ENCODE results near the gene RPRD1B. TPM values are rescaled to one million over a fixed set of nuclear protein-coding genes. Genes with fewer than 3 reads are reported as not detected.

RPRD1B gene
- total and polyA plus RNA-seq, 2 of the 4 experiments (the other 2 are of a cell fraction), result 8.4 to 9.9 TPM

- H3K4me2 ChIP-seq (ENCODE audit: low read depth, low read length), result no peak overlapping the region
- in situ Hi-C loops (cut with MboI; ENCODE audit: low sequenced_read_pairs) (no loop called here), intact Hi-C loops (cut with micrococcal nuclease) (no loop called here), dilution Hi-C loops (cut with HindIII; ENCODE audit: low sequenced_read_pairs, unreplicated experiment) (no loop called here)
- peak overlapping the region; percentile 94 for H2BK120ac ChIP-seq (ENCODE audit: low read depth, low read length)
- H2AFZ ChIP-seq (replicated peaks; ENCODE audit: low read length, poor library complexity), result no peak overlapping the region
- no peak overlapping the region for H2BK5ac ChIP-seq (ENCODE audit: low read depth, low read length, poor library complexity, severe bottlenecking)
- no CpG with 5 or more reads among the region's 10 CpGs for WGBS, 2 experiments (ENCODE audit: extremely low coverage in 2 of 2, insufficient read length in 1 of 2)
- peaks cover 7% of the 10 kb centered on the region for H3K4me1 ChIP-seq (ENCODE audit: control insufficient read depth, insufficient read depth, low read length)
- ChIA-PET POLR2A (ENCODE audit: unreplicated experiment) (no interaction called here), CTCF (no interaction called here)
- no peak overlapping the region for H3K4me3 ChIP-seq (ENCODE audit: insufficient read depth, low read depth, low read length)
- no peaks in the 10 kb centered on the region for H3K9me3 ChIP-seq (ENCODE audit: control insufficient read depth, insufficient read depth, low read length)
- peak overlapping the region; percentile 87 for H2AK9ac ChIP-seq (replicated peaks; ENCODE audit: low read depth, low read length, poor library complexity)
- no TSS peak for BruUV-seq (replicated peaks)
- H4K8ac ChIP-seq (ENCODE audit: low read depth in 2 of 2, low read length in 2 of 2), result peak overlapping the region; percentile 46 to 70; a peak in 3 of 4 replicates
- H3K27me3 ChIP-seq (ENCODE audit: control insufficient read depth, insufficient read depth, low read length), result no peaks in the 10 kb centered on the region
- DNase-seq, result no peak
- no peaks in the 10 kb centered on the region for H4K20me1 ChIP-seq (ENCODE audit: insufficient read depth, low read length)
- no peak overlapping the region for H3K9ac ChIP-seq (ENCODE audit: low read depth, low read length)
- no peak overlapping the region for H3K27ac ChIP-seq (ENCODE audit: insufficient read depth, low read length)
- peaks cover 15% of the 10 kb centered on the region for H3K9me1 ChIP-seq (ENCODE audit: insufficient read depth, low read length)
- peak overlapping the region; percentile 85; the same call in 1 of the 2 replicates for H3K14ac ChIP-seq (replicated peaks; ENCODE audit: low read depth, low read length)
- H2BK20ac ChIP-seq (ENCODE audit: low read depth, low read length), result peak overlapping the region; percentile 73
- H3K4ac ChIP-seq (ENCODE audit: low read depth, low read length), result peak overlapping the region; percentile 93
- H3K18ac ChIP-seq (ENCODE audit: low read depth, low read length), result no peak overlapping the region
- peaks cover 80% of the 10 kb centered on the region for H3K36me3 ChIP-seq (ENCODE audit: control insufficient read depth, insufficient read depth, low read length)
- peak overlapping the region; percentile 58 for H4K91ac ChIP-seq (ENCODE audit: insufficient read depth, low read depth, low read length)
- peak overlapping the region; percentile 87; the same call in 1 of the 2 replicates for H2AK5ac ChIP-seq (ENCODE audit: low read depth, low read length)
- H4K5ac ChIP-seq (ENCODE audit: low read depth, low read length), result no peak overlapping the region
- peak overlapping the region; percentile 25; the same call in 1 of the 2 replicates for H3K23ac ChIP-seq (ENCODE audit: low read depth, low read length)
- H3K79me1 ChIP-seq (ENCODE audit: low read depth in 1 of 2, low read length in 2 of 2), result peaks cover 0 to 7% of the 10 kb centered on the region in 2 experiments; a peak in 2 of 4 replicates
- no peak for TF ChIP-seq CTCF (conservative IDR thresholded peaks at IDR 0.05; ENCODE audit: low read depth, low read length)
- no peak for TF ChIP-seq RFX5 (IDR thresholded peaks at IDR 0.05; ENCODE audit: low read depth, low read length)
- no peak for TF ChIP-seq NFE2L2 (IDR thresholded peaks at IDR 0.05; ENCODE audit: low read depth, low read length)
- no peak for TF ChIP-seq USF2 (IDR thresholded peaks at IDR 0.05; ENCODE audit: low read depth, low read length)
- TF ChIP-seq RCOR1 (IDR thresholded peaks at IDR 0.05; ENCODE audit: insufficient replicate concordance, low read length), result no peak
- no peak for TF ChIP-seq POLR2A (IDR thresholded peaks at IDR 0.05; ENCODE audit: low read depth, low read length)
- no peak for TF ChIP-seq CHD1 (IDR thresholded peaks at IDR 0.05; ENCODE audit: low read depth, low read length)
- no peak for TF ChIP-seq SMC3 (IDR thresholded peaks at IDR 0.05; ENCODE audit: low read depth, low read length)
- no peak for TF ChIP-seq MXI1 (IDR thresholded peaks at IDR 0.05; ENCODE audit: borderline replicate concordance, low read depth, low read length)
- TF ChIP-seq FOS (IDR thresholded peaks at IDR 0.05; ENCODE audit: low read depth, low read length), result no peak
- TF ChIP-seq ELK1 (IDR thresholded peaks at IDR 0.05; ENCODE audit: borderline replicate concordance, low read depth, low read length), result no peak
- no peak for TF ChIP-seq RAD21 (IDR thresholded peaks at IDR 0.05; ENCODE audit: low read length)
- TF ChIP-seq MAFK (IDR thresholded peaks at IDR 0.05; ENCODE audit: low read depth, low read length), result no peak
- no peak for ATAC-seq (ENCODE audit: low read depth)
- H3K56ac ChIP-seq (ENCODE audit: extremely low read depth, insufficient read depth, low read length), result no peak overlapping the region
- H2BK15ac ChIP-seq (ENCODE audit: low read depth, low read length), result peak overlapping the region; percentile 45; the same call in 2 of the 3 replicates
Observed at GRCh38 chr20:38133680-38134426, 100.3 kb downstream of the RPRD1B start.

Measured in IMR-90 (cell line).